Immature natural killer cell (primary cell): Measurements from ENCODE around the gene RHOU. TPM values are rescaled to one million over a fixed set of nuclear protein-coding genes. Genes with fewer than 3 reads are reported as not detected.

ENCODE experiments used
- DNase-seq, 3 donors: peaks; one replicate each; pipeline ENCODE4 v3.0.0; 2022; ENCODE audit warnings: mixed read lengths in 1 of 3
- H3K27ac Mint-ChIP-seq, 6 donors: one replicate each; pipeline ENCODE4 v1.8.0; 2020; ENCODE audit warnings: mixed read lengths in 6 of 6, mild to moderate bottlenecking in 5 of 6, inconsistent platforms in 4 of 6, moderate library complexity in 3 of 6
- H3K27me3 Mint-ChIP-seq, 3 donors: one replicate each; pipeline ENCODE4 v1.8.0; 2020 to 2021; ENCODE audit warnings: low read depth in 3 of 3, mild to moderate bottlenecking in 3 of 3, mixed read lengths in 3 of 3, moderate library complexity in 3 of 3, inconsistent platforms in 1 of 3
- H3K36me3 Mint-ChIP-seq, 3 donors: one replicate each; pipeline ENCODE4 v1.8.0; 2020; ENCODE audit warnings: mixed read lengths in 3 of 3, inconsistent platforms in 2 of 3, mild to moderate bottlenecking in 2 of 3
- H3K4me1 Mint-ChIP-seq, 2 donors: one replicate each; pipeline ENCODE4 v1.8.0; 2020; ENCODE audit warnings: inconsistent platforms in 2 of 2, mild to moderate bottlenecking in 2 of 2, mixed read lengths in 2 of 2, moderate library complexity in 1 of 2
- H3K4me3 Mint-ChIP-seq, 5 donors: one replicate each; pipeline ENCODE4 v1.8.0; 2020; ENCODE audit warnings: mild to moderate bottlenecking in 5 of 5, mixed read lengths in 5 of 5, inconsistent platforms in 3 of 5, moderate library complexity in 3 of 5
- H3K9me3 Mint-ChIP-seq, 6 donors: one replicate each; pipeline ENCODE4 v1.8.0; 2020; ENCODE audit warnings: mild to moderate bottlenecking in 6 of 6, mixed read lengths in 6 of 6, inconsistent platforms in 4 of 6, moderate library complexity in 3 of 6
- polyA plus RNA-seq, 3 donors: library from polyadenylated mRNA; unstranded; fragments of 300-500 nt; fragmentation: Illumina TruSeq; gene quantifications; one replicate each; pipeline ENCODE4 v1.2.3, GENCODE V29; 2021

The RHOU gene
- polyA plus RNA-seq, 3 donors from 2014 or later, result 0.22 to 0.29 TPM; not detected in 1

DNA sequence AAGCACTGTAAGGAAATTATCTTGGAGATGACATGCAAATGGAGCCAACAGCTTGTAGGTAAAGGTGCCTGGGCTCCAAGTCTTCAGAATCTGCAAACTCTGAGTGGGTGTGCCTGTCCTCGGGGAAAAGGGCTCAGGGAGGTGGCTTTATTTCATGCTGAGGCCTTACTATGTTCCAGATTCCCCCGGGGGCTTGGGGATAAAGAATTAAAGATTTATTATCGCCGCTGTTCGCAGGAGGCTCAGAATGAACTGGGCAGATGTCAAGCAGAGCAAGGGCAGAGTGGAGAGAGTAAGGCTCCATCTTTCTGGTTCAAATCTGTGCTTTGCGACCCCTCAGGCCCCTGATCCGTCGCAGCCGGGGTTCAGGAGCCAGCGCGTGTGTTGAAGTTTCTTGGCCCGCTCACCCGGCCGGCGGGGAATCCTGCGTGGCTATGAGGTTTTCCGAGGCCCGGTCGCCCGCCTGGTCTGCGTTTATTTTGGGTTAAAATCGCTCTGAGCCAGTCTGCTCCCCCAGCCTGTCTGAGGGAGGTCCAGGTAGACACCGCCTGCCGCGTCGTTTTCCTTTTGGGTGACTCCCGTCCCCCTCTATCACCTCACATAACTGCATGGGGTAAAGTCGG lies 19.5 kb downstream of the RHOU start:
- Mint-ChIP-seq H3K9me3 (peaks cover 0 to 3% (median 0%) of the 10 kb centered on the region in 6 donors), H3K27ac (no peak overlapping the region), H3K4me3 (no peak overlapping the region), H3K27me3 (peaks cover 14 to 18% (median 17%) of the 10 kb centered on the region in 3 donors), H3K36me3 (peaks cover 0 to 14% (median 2%) of the 10 kb centered on the region in 3 donors), H3K4me1 (peaks cover 6 to 24% of the 10 kb centered on the region in 2 donors)
- no peak for DNase-seq

DNA sequence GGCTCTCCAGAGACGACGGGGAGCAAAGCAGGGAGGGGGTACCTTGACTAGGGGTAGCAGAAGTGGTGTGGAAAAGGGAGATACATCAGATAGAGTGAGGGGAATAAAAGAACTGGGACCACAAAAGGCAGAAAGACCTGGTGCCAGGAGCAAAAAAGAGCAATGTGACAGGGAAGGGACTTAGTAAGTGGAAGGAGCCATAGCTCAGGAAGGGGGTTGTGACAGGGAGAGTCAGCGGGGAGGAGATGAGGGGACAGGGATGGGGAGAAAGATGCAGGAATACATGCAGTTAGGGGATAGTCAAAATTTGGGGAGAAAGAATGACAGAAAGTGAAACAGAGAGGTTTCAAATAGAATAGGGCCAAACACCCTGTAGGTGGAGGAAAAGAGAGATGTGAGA lies 20.5 kb downstream of the RHOU start:
- no peak overlapping the region for H3K27ac Mint-ChIP-seq
- peaks cover 0 to 16% (median 2%) of the 10 kb centered on the region in 3 donors for H3K36me3 Mint-ChIP-seq
- H3K27me3 Mint-ChIP-seq, result peaks cover 15 to 18% (median 17%) of the 10 kb centered on the region in 3 donors
- H3K4me3 Mint-ChIP-seq, result no peak overlapping the region
- peaks cover 0 to 3% (median 0%) of the 10 kb centered on the region in 6 donors for H3K9me3 Mint-ChIP-seq
- H3K4me1 Mint-ChIP-seq, result peaks cover 6 to 22% of the 10 kb centered on the region in 2 donors
- no peak for DNase-seq

DNA sequence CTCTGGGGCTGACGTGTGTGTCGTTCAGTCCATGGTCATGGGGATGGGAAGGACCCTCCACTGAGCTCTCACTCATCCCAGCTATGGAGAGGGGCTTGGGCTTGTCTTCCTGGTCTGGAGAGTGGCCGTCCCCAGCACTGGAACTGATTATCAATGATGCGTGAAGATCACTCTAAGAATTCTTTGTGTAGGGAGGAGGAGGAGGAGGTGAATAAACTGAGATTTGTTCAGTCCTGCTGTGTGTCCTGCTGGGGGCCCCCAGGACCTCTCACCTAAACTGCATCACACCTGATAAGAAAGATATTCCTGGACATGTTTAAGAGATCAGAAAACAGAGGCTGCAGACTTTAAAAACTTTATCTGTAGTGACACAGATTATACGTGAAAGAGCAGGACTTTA lies 21.2 kb downstream of the RHOU start:
- Mint-ChIP-seq H3K4me1 (peaks cover 6 to 22% of the 10 kb centered on the region in 2 donors), H3K27me3 (peaks cover 15 to 17% (median 16%) of the 10 kb centered on the region in 3 donors), H3K9me3 (peaks cover 0 to 3% (median 0%) of the 10 kb centered on the region in 6 donors), H3K4me3 (no peak overlapping the region), H3K27ac (no peak overlapping the region), H3K36me3 (peaks cover 0 to 16% (median 2%) of the 10 kb centered on the region in 3 donors)
- no peak for DNase-seq

DNA sequence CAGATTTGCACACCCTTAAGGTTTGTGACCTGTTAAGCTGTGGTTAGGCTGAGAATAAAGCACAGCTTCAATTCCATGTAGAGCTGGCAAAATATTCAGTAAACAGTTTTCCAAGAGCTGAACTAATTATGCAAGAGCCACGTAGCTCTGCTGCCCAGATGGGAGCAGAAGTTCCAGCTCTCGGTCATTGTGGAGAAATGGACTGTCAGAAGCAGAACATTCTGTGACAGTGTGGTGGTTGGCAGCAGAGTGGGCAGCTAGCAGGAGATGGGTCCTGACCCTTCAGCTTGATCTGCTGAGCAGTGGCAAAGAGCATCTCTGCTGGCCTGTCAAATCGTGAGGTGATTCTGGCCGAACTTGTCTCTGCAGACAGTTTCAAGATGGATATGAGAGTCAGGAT lies 23.2 kb downstream of the RHOU start:
- H3K9me3 Mint-ChIP-seq, result peaks cover 0 to 3% (median 0%) of the 10 kb centered on the region in 6 donors
- DNase-seq, result no peak
- peaks cover 0 to 16% (median 2%) of the 10 kb centered on the region in 3 donors for H3K36me3 Mint-ChIP-seq
- no peak overlapping the region for H3K4me3 Mint-ChIP-seq
- peaks cover 6 to 22% of the 10 kb centered on the region in 2 donors for H3K4me1 Mint-ChIP-seq
- H3K27me3 Mint-ChIP-seq, result peaks cover 9 to 16% (median 11%) of the 10 kb centered on the region in 3 donors
- no peak overlapping the region for H3K27ac Mint-ChIP-seq

DNA sequence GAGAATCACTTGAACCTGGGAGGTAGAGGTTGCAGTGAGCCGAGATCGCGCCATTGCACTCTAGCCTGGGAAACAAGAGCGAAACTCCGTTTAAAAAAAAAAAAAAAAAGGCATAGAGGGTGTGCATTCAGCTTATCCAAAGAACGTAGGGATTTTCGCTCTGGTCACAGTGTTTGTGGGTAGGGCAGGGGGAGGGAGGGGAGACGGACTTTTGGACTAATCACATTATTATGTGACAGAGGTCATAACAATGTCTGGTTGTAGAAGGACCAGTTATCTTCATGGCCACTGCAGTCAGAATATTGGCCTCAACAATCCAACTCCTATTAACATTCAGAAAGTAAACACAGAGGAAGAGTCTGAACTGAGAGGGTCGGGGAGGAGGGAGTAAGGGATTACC lies 25.7 kb downstream of the RHOU start:
- Mint-ChIP-seq H3K27ac (no peak overlapping the region), H3K9me3 (no peaks in the 10 kb centered on the region), H3K27me3 (peaks cover 2 to 11% (median 9%) of the 10 kb centered on the region in 3 donors), H3K4me1 (peaks cover 15 to 33% of the 10 kb centered on the region in 2 donors), H3K4me3 (no peak overlapping the region), H3K36me3 (peaks cover 0 to 14% (median 0%) of the 10 kb centered on the region in 3 donors)
- no peak for DNase-seq

DNA sequence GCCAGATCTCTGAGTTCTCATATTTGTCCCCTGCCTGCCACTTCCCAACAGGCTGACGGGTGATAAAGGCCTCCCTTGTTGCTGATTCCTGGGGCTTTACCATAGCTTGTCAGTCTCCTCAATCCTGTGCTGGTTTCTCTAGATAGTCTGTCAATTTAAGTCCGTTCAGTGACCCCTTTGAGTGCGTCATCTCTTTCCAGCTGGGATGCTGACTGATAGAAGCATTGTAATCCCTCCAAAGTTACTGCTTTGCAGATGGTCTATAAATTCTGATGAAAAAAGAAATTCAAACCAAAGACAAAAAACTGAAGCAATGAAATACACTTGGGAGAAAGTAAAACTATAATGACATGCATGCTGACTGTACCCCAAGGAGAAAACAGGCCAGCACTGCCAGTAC lies 28.3 kb downstream of the RHOU start:
- Mint-ChIP-seq H3K27ac (peak overlapping the region in 1 of 6 donors; percentile 1), H3K4me3 (no peak overlapping the region), H3K36me3 (peaks cover 0 to 9% (median 0%) of the 10 kb centered on the region in 3 donors), H3K27me3 (peaks cover 0 to 2% (median 1%) of the 10 kb centered on the region in 3 donors), H3K9me3 (no peaks in the 10 kb centered on the region), H3K4me1 (peaks cover 29 to 43% of the 10 kb centered on the region in 2 donors)
- no peak for DNase-seq

DNA sequence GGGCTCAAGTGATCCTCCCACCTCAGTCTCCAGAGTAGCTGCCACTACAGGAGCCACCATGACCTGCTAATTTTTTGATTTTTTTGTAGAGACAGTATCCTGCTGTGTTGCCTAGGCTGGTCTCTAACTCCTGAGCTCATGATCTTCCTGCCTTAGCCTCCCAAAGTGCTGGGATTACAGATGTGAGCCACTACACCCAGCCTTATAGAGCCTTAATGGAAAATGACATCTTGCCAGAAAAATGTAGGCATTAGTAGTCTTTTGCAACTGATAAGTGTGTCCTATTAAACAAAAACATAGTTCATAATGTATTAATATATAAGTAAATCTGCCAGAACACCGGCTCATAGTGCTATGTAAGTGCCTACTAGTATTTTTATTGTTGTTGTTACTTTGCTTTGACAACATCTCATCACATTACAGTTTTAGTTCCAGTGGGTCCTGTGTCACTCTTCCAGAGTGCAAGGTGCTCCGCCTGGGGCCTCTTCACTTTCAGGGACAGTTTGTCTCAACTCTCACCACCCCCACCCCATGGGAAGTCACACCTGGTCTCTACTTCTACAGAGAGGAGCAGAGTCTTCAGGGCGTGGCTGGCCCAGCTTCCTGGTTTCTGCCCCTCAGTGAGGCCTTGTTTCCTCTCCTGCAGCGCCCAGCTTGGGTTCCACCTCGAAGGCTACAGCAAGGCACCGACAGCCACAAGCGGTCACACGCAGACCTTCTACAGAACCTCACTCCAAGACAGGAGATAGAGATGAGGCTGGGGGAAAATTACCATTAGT lies 30.1 kb downstream of the RHOU start:
- DNase-seq, result peak; percentile 10 to 44 (median 42)
- peaks cover 29 to 43% of the 10 kb centered on the region in 2 donors for H3K4me1 Mint-ChIP-seq
- no peaks in the 10 kb centered on the region for H3K9me3 Mint-ChIP-seq
- peaks cover 0 to 2% (median 0%) of the 10 kb centered on the region in 3 donors for H3K27me3 Mint-ChIP-seq
- peak overlapping the region; percentile 75 to 88 (median 84) for H3K27ac Mint-ChIP-seq
- peaks cover 0 to 5% (median 0%) of the 10 kb centered on the region in 3 donors for H3K36me3 Mint-ChIP-seq
- H3K4me3 Mint-ChIP-seq, result peak overlapping the region; percentile 39 to 63 (median 41)

DNA sequence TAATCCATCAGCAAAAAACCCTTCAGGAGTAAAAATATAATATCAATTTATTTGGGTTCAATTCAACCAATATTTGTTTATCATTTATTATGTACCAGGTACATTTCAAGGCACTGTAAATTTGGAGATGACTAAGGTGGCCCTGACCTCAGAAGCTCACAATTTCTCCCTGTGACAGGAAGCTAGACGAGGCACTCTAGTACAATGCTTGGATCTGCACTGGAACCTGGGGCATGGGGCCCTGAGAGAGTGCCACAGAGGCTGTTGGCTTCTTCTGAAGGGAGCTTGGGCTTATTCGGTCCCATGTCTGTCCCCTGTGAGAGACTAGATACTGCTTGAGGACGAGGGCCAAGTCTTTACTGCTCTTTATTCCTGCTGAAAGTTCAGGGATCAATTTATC lies 31.5 kb downstream of the RHOU start:
- Mint-ChIP-seq H3K4me3 (peak overlapping the region in 1 of 5 donors; percentile 22), H3K4me1 (peaks cover 30 to 44% of the 10 kb centered on the region in 2 donors), H3K9me3 (no peaks in the 10 kb centered on the region), H3K27me3 (peaks cover 0 to 2% (median 0%) of the 10 kb centered on the region in 3 donors), H3K36me3 (peaks cover 0 to 5% (median 0%) of the 10 kb centered on the region in 3 donors), H3K27ac (peak overlapping the region in 1 of 6 donors; percentile 41)
- no peak for DNase-seq

DNA sequence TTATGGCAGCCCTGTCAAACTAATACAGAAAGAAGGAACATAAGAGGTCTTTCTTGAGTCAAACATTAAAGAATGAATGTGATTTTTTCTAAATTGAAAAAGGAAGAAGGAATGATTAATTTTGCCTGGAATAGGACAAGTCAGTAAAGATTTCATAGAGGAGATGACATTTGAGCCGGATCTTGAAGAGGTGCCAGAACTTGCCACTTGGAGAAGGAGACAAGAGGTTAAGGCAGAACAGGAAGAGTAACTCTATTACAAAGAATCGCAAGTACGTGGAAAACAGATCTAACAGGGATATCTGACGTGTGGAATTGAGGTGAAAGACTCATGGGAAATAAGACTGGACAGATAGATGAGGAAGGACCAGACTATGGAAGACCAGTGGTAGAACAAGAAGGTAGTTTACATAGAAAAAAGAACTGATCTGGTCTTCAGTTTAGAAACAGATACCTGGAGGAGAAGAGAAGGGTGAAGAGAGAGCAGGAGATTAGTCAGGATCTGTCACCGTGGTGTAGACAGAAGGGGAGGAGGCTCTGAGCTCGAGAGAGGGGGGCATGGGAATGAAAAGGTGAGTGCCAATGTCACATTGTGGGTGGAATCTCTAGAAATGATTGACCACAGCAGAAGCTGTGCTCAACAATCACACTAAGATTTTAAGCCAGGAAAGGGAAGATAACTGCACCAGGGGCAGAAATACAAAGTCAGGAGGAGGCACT lies 32.5 kb downstream of the RHOU start:
- peak overlapping the region in 1 of 5 donors; percentile 17 for H3K4me3 Mint-ChIP-seq
- DNase-seq, result no peak
- H3K4me1 Mint-ChIP-seq, result peaks cover 40 to 54% of the 10 kb centered on the region in 2 donors
- peaks cover 0 to 6% (median 0%) of the 10 kb centered on the region in 3 donors for H3K27me3 Mint-ChIP-seq
- H3K9me3 Mint-ChIP-seq, result no peaks in the 10 kb centered on the region
- peak overlapping the region in 3 of 6 donors; percentile 6 to 7 (median 6) for H3K27ac Mint-ChIP-seq
- H3K36me3 Mint-ChIP-seq, result peaks cover 0 to 5% (median 0%) of the 10 kb centered on the region in 3 donors

DNA sequence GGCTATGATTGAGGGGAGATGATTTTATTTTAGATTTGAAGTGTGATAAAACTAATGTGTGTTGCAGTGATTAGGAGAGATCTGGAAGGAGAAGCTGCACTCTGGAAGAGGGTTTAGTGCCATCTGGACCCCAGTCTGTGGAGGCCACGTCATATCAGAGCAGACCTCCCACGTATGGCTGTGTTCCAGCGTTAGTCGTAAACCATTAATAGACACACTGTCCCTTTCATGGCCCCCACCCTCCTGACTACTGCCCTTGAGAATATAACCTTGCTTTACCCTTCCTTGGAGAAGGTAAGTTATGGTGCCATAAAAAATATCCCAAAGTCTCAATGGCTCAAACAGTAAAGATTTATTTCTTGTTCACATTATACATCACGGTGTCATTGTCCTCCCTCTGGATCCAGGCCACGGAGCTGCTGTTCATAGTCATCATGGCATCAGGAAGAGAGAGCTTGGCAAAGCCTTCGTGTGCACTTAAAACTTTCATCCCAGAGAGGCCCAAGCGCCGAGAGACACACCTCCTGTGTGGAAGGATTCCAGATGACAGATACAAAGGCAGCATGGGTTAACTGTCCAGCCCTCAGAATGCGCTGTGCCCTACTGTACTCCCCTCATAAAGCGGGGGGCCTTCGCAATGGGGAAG lies 33.2 kb downstream of the RHOU start:
- no peak overlapping the region for H3K4me3 Mint-ChIP-seq
- peaks cover 0 to 6% (median 0%) of the 10 kb centered on the region in 3 donors for H3K27me3 Mint-ChIP-seq
- no peaks in the 10 kb centered on the region for H3K9me3 Mint-ChIP-seq
- peaks cover 44 to 58% of the 10 kb centered on the region in 2 donors for H3K4me1 Mint-ChIP-seq
- peaks cover 0 to 5% (median 0%) of the 10 kb centered on the region in 3 donors for H3K36me3 Mint-ChIP-seq
- H3K27ac Mint-ChIP-seq, result peak overlapping the region in 1 of 6 donors; percentile 53
- no peak for DNase-seq

DNA sequence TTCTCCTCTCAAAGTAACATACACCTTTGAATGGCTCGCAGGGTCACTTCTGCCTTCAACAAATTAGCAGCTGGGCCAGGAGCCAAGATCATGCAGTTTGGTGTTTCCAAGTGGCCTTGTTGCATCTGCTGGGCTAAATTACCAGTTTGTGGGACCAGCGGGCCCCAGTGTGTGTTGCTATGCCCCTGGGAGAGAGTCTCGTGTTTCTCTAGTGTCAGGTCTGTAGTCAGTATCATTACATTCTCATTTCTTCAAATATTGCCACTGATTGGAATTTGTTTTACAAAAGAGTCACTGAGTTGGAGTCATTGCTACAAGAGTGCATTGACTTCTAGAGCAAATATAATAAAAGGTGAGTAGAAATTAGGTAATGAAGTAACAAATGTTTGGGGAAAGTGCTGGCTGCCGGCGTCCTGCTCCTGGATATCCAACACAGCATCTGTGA lies 35.5 kb downstream of the RHOU start:
- DNase-seq, result no peak
- H3K36me3 Mint-ChIP-seq, result peaks cover 0 to 5% (median 0%) of the 10 kb centered on the region in 3 donors
- no peak overlapping the region for H3K27ac Mint-ChIP-seq
- H3K9me3 Mint-ChIP-seq, result no peaks in the 10 kb centered on the region
- peaks cover 0 to 6% (median 2%) of the 10 kb centered on the region in 3 donors for H3K27me3 Mint-ChIP-seq
- no peak overlapping the region for H3K4me3 Mint-ChIP-seq
- H3K4me1 Mint-ChIP-seq, result peaks cover 34 to 41% of the 10 kb centered on the region in 2 donors

DNA sequence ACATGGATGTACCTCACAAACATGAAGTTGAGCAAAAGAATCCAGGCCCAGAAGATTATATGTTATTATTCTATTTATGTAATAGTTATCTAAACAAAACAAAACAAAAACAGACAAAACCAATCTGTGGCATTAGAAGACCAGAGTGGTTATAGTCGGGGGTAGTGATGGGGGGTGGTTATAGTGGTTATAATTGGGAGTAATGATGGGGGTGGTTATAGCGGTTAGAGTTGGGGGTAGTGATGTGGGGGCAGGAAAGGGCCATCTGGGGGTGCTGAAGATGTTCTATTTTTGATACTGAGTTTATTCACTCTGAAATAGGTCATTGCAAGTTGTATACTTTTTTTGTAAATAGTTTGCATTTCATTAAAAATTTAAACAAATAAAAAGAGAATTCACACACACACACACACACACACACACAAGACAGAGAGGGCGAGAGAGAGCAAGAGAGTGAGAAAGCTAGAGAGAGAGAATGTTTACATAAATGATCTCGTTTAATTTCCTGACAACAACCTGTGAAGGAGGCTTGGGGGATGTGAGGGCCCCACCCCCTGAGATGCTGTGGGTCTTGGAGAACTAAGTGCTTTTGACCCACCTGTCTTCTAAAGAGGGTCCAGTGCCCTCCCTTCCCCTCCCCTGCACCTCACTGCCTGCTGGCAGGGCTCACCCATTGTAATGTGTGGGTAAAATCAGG lies 37.4 kb downstream of the RHOU start:
- peaks cover 0 to 4% (median 0%) of the 10 kb centered on the region in 3 donors for H3K36me3 Mint-ChIP-seq
- peaks cover 20 to 22% of the 10 kb centered on the region in 2 donors for H3K4me1 Mint-ChIP-seq
- DNase-seq, result peak in 1 of 3 donors; percentile 20
- H3K4me3 Mint-ChIP-seq, result peak overlapping the region in 3 of 5 donors; percentile 26 to 51 (median 38)
- no peaks in the 10 kb centered on the region for H3K9me3 Mint-ChIP-seq
- peak overlapping the region in 3 of 6 donors; percentile 32 to 45 (median 33) for H3K27ac Mint-ChIP-seq
- peaks cover 0 to 6% (median 2%) of the 10 kb centered on the region in 3 donors for H3K27me3 Mint-ChIP-seq
